PC-9 (cell line): ENCODE data around the gene IP6K1. TPM values are rescaled to one million over a fixed set of nuclear protein-coding genes. Genes with fewer than 3 reads are reported as not detected.

ENCODE experiments used
- BruUV-seq: library from RNA; stranded (reverse); fragments of 400-500 nt; replicated peaks from 2 replicates; lab custom pipeline; 2021; lab: Mats Ljungman, UMichigan
- CTCF ChIA-PET: fragments of 300-600 bp; sonication (Branson Sonifier 250); formaldehyde crosslinking; loops from one replicate; lab custom pipeline; 2022; ENCODE audit warnings: antibody characterized with exemption; lab: Charles Lee
- POLR2A ChIA-PET: fragments of 300-600 bp; sonication (Branson Sonifier 250); formaldehyde crosslinking; loops from one replicate; lab custom pipeline; 2022; ENCODE audit warnings: antibody characterized with exemption; ENCODE audit not compliant: unreplicated experiment; lab: Charles Lee
- DNase-seq, 2 experiments: peaks; one replicate each; pipeline versions ENCODE4 v3.0.0 to v3.0.0-alpha.2; 2015 to 2022; ENCODE audit warnings: mixed read lengths in 1 of 2
- H2AFZ ChIP-seq: fragments of 200-600 bp; sonication (generic); 2 replicates; pipeline ENCODE4 v1.8.1; 2017; ENCODE audit warnings: antibody characterized with exemption
- H3F3A ChIP-seq: fragments of 200-600 bp; sonication (generic); 2 replicates; pipeline ENCODE4 v1.8.1; 2017; ENCODE audit warnings: antibody characterized with exemption, mild to moderate bottlenecking, low read depth; ENCODE audit not compliant: insufficient read depth
- H3K27ac ChIP-seq: fragments of 200-600 bp; sonication (generic); 2 replicates; pipeline ENCODE4 v1.6.1; 2016; ENCODE audit warnings: mixed run types
- H3K27me3 ChIP-seq: fragments of 200-600 bp; sonication (generic); 2 replicates; pipeline ENCODE4 v1.6.1; 2016; ENCODE audit warnings: low read depth, mixed run types; ENCODE audit not compliant: insufficient read depth
- H3K36me3 ChIP-seq: fragments of 200-600 bp; sonication (generic); 2 replicates; pipeline ENCODE4 v1.6.1; 2016; ENCODE audit warnings: low read depth, mixed run types
- H3K4me1 ChIP-seq: fragments of 200-600 bp; sonication (generic); replicated peaks from 2 replicates; pipeline ENCODE4 v1.6.1; 2016; ENCODE audit warnings: mixed run types; ENCODE audit not compliant: insufficient read depth
- H3K4me2 ChIP-seq: fragments of 200-600 bp; sonication (generic); 2 replicates; pipeline ENCODE4 v1.6.1; 2017; ENCODE audit warnings: mixed run types
- H3K4me3 ChIP-seq: fragments of 200-600 bp; sonication (generic); 2 replicates; pipeline ENCODE4 v1.6.1; 2016; ENCODE audit warnings: mixed run types
- H3K79me2 ChIP-seq: fragments of 200-600 bp; sonication (generic); 2 replicates; pipeline ENCODE4 v1.6.1; 2017; ENCODE audit warnings: low read depth, mixed run types
- H3K9me2 ChIP-seq: fragments of 200-600 bp; sonication (generic); 2 replicates; pipeline ENCODE4 v1.8.1; 2017; ENCODE audit warnings: mild to moderate bottlenecking; ENCODE audit not compliant: insufficient read depth
- H3K9me3 ChIP-seq: fragments of 200-600 bp; sonication (generic); 2 replicates; pipeline ENCODE4 v1.8.1; 2016; ENCODE audit warnings: low read depth; ENCODE audit not compliant: insufficient read depth
- H4K20me1 ChIP-seq: fragments of 200-600 bp; sonication (generic); 2 replicates; pipeline ENCODE4 v1.8.1; 2017; ENCODE audit not compliant: insufficient read depth
- CTCF ChIP-seq: fragments of 200-600 bp; sonication (generic); conservative IDR thresholded peaks from 2 replicates; pipeline ENCODE4 v1.6.1; 2017; ENCODE audit warnings: mixed run types, antibody characterized with exemption, mild to moderate bottlenecking, moderate library complexity
- EZH2 ChIP-seq: fragments of 200-600 bp; sonication (generic); IDR thresholded peaks from 2 replicates; pipeline ENCODE4 v1.8.0; 2017; ENCODE audit warnings: antibody characterized with exemption, low read depth
- intact Hi-C: fragments of 100-400 bp; cut with micrococcal nuclease; formaldehyde crosslinking; loops from one replicate; pipeline ENCODE4 v1.10.0; 2022; ENCODE audit not compliant: unreplicated experiment
- total RNA-seq: library from RNA; stranded (reverse); gene quantifications from 2 replicates; pipeline ENCODE4 v1.2.3, GENCODE V29; 2021

Gene IP6K1
- total RNA-seq, 1 experiment from 2014 or later: 32.9 TPM

DNA sequence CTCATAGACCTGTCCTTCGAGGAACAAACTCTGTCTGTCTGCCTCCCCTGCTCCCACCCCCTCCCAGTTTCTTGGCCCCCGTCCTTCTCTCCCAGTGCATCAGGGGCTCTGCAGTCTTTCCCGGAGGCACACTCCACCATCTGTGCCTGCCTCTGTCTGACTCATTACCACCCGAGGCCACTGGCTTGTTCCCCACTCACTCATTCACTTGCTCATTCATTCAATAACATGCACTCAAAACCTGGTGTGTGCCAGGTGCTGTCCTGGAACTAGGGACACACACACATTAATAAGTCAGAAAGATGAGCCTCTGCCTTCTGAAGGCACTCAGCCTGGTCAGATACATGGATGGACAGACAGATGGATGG is 79.2 kb downstream of the IP6K1 start:
- H3F3A ChIP-seq: peaks cover 8% of the 10 kb centered on the region; the same call in 1 of the 2 replicates
- H3K79me2 ChIP-seq: no peaks in the 10 kb centered on the region
- no peak overlapping the region for H3K4me2 ChIP-seq
- no peak overlapping the region for H3K27ac ChIP-seq
- ChIA-PET CTCF (no interaction called here), POLR2A (no interaction called here)
- no peaks in the 10 kb centered on the region for H3K27me3 ChIP-seq
- no peaks in the 10 kb centered on the region for H3K4me1 ChIP-seq
- TF ChIP-seq EZH2 (no peak), CTCF (no peak)
- no peaks in the 10 kb centered on the region for H4K20me1 ChIP-seq
- no peaks in the 10 kb centered on the region for H3K9me2 ChIP-seq
- DNase-seq: no peak
- no peaks in the 10 kb centered on the region for H3K36me3 ChIP-seq
- no peak overlapping the region for H3K4me3 ChIP-seq
- intact Hi-C loops: loop anchor here (10.0 kb wide), 1 partner anchor 478 kb away; no protein-coding TSS in a partner anchor
- no peak overlapping the region for H2AFZ ChIP-seq
- no TSS peak for BruUV-seq
- no peaks in the 10 kb centered on the region for H3K9me3 ChIP-seq

- Histone ChIP-seq H3K27me3 (no peaks in the 10 kb centered on the region), H3K9me3 (no peaks in the 10 kb centered on the region), H3K4me1 (no peaks in the 10 kb centered on the region), H3K4me2 (no peak overlapping the region), H2AFZ (no peak overlapping the region), H3K9me2 (no peaks in the 10 kb centered on the region), H3K27ac (no peak overlapping the region), H3K4me3 (no peak overlapping the region), H3K79me2 (no peaks in the 10 kb centered on the region), H4K20me1 (no peaks in the 10 kb centered on the region), H3F3A (peaks cover 8% of the 10 kb centered on the region; the same call in 1 of the 2 replicates), H3K36me3 (no peaks in the 10 kb centered on the region)
- intact Hi-C loops: loop anchor here (10.0 kb wide), 1 partner anchor 478 kb away; no protein-coding TSS in a partner anchor
- BruUV-seq: no TSS peak
- no peak for TF ChIP-seq EZH2
- POLR2A ChIA-PET: interaction anchor here (0.6 kb wide), 1 partner anchor 126 kb away, joined by 4 read pairs; no protein-coding TSS in a partner anchor
- CTCF ChIA-PET: no interaction called here
- no peak for DNase-seq
These were observed 79.8 kb downstream of the IP6K1 start for GRCh38 chr3:49706456-49707112.

- Histone ChIP-seq H3K4me3 (no peak overlapping the region), H3F3A (peaks cover 6% of the 10 kb centered on the region; the same call in 1 of the 2 replicates), H3K27me3 (no peaks in the 10 kb centered on the region), H3K4me2 (no peak overlapping the region), H3K4me1 (no peaks in the 10 kb centered on the region), H3K9me3 (no peaks in the 10 kb centered on the region), H3K27ac (no peak overlapping the region), H4K20me1 (no peaks in the 10 kb centered on the region), H3K36me3 (no peaks in the 10 kb centered on the region), H3K79me2 (no peaks in the 10 kb centered on the region), H3K9me2 (no peaks in the 10 kb centered on the region), H2AFZ (no peak overlapping the region)
- BruUV-seq: no TSS peak
- no peak for DNase-seq
- POLR2A ChIA-PET: no interaction called here
- CTCF ChIA-PET: no interaction called here
- intact Hi-C loops: loop anchor here (10.0 kb wide), 1 partner anchor 479 kb away; no protein-coding TSS in a partner anchor
- no peak for TF ChIP-seq EZH2
- no peak for TF ChIP-seq CTCF
These were observed 80.9 kb downstream of the IP6K1 start for GRCh38 chr3:49705390-49705960.
